OCI-LY1 (cell line): ENCODE results near the gene NPHS2.
"Not testable (repeated sequence)": the region's sequence is repeated elsewhere in the genome, so short reads cannot be mapped to it uniquely, and the experiment has no call there.

ENCODE experiments used
- H2AFZ ChIP-seq: fragments of 200-600 bp; sonication (generic), shearing (Covaris generic); 2 replicates; pipeline ENCODE4 v1.6.0; 2014; ENCODE audit warnings: antibody characterized with exemption, mild to moderate bottlenecking, low read length
- H3F3A ChIP-seq: fragments of 200-600 bp; sonication (generic), shearing (Covaris generic); 2 replicates; pipeline ENCODE4 v1.6.0; 2014; ENCODE audit warnings: mild to moderate bottlenecking, antibody characterized with exemption, low read length, moderate library complexity; ENCODE audit not compliant: insufficient read depth
- H3K27ac ChIP-seq: fragments of 200-600 bp; sonication (generic); 2 replicates; pipeline ENCODE4 v1.5.1; 2014; ENCODE audit warnings: low read length, mixed run types, mild to moderate bottlenecking, low read depth; ENCODE audit not compliant: poor library complexity, severe bottlenecking
- H3K27me3 ChIP-seq: fragments of 200-600 bp; sonication (generic); 2 replicates; pipeline ENCODE4 v1.6.0; 2014; ENCODE audit warnings: antibody characterized with exemption, mild to moderate bottlenecking, low read length, moderate library complexity; ENCODE audit not compliant: insufficient read depth
- H3K36me3 ChIP-seq: fragments of 200-600 bp; sonication (generic); 2 replicates; pipeline ENCODE4 v1.6.1; 2014; ENCODE audit warnings: mild to moderate bottlenecking, antibody characterized with exemption, low read length, moderate library complexity, mixed read lengths; ENCODE audit not compliant: insufficient read depth
- H3K4me1 ChIP-seq: fragments of 200-600 bp; sonication (generic); 2 replicates; pipeline ENCODE4 v1.5.1; 2014; ENCODE audit warnings: mild to moderate bottlenecking, low read length, moderate library complexity; ENCODE audit not compliant: insufficient read depth, severe bottlenecking
- H3K4me2 ChIP-seq: fragments of 200-600 bp; sonication (generic), shearing (Covaris generic); 2 replicates; pipeline ENCODE4 v1.6.1; 2014; ENCODE audit warnings: low read length
- H3K4me3 ChIP-seq: fragments of 200-600 bp; sonication (generic); 2 replicates; pipeline ENCODE4 v1.5.1; 2014; ENCODE audit warnings: low read length, low read depth, mild to moderate bottlenecking, mixed read lengths; ENCODE audit not compliant: poor library complexity, severe bottlenecking
- H3K79me2 ChIP-seq: fragments of 200-600 bp; shearing (Covaris generic); 2 replicates; pipeline ENCODE4 v1.6.1; 2016; ENCODE audit warnings: mixed run types, low read length, mixed read lengths; ENCODE audit not compliant: insufficient read depth
- H3K9ac ChIP-seq: fragments of 200-600 bp; sonication (generic), shearing (Covaris generic); 2 replicates; pipeline ENCODE4 v1.6.1; 2014; ENCODE audit warnings: mild to moderate bottlenecking, low read length, mixed read lengths
- H3K9me2 ChIP-seq: fragments of 200-600 bp; sonication (generic), shearing (Covaris generic); 2 replicates; pipeline ENCODE4 v1.6.1; 2014; ENCODE audit warnings: low read depth, mild to moderate bottlenecking, low read length, mixed read lengths
- H3K9me3 ChIP-seq: fragments of 200-600 bp; shearing (Covaris generic); 2 replicates; pipeline ENCODE4 v1.6.1; 2014; ENCODE audit warnings: low read length, mixed read lengths
- H4K20me1 ChIP-seq: fragments of 200-600 bp; sonication (generic), shearing (Covaris generic); 2 replicates; pipeline ENCODE4 v1.6.0; 2016; ENCODE audit warnings: mild to moderate bottlenecking, low read length; ENCODE audit not compliant: insufficient read depth
- CTCF ChIP-seq: fragments of 200-600 bp; sonication (generic), shearing (Covaris generic); IDR thresholded peaks from 2 replicates; pipeline ENCODE4 v1.5.1; 2017; ENCODE audit warnings: mild to moderate bottlenecking, antibody characterized with exemption, low read length, moderate library complexity, mixed read lengths
- EZH2 ChIP-seq: fragments of 200-600 bp; sonication (generic), shearing (Covaris generic); IDR thresholded peaks from 2 replicates; pipeline ENCODE4 v1.8.0; 2017; ENCODE audit warnings: borderline replicate concordance, mixed run types, mild to moderate bottlenecking, antibody characterized with exemption, low read length, moderate library complexity, mixed read lengths

NPHS2 gene

DNA sequence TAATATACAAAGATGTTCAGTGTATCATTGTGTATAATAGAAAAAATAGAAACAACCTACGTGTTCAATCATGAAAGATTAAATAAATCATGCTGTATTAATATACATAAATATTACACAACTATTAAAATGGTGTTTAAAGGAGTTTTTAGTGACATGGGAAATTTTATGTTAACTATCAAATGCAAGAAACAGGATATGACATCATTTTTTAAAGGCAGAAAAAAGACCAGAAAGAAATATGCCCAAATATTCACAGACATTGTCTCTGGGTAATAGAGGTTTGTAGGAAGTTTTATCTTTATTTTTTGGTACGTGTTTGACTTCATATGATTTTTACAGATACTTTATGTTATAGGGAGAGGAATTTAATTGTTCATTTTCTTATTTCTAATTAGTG lies 34.0 kb downstream of the NPHS2 start:
- Histone ChIP-seq H3K36me3 (no peaks in the 10 kb centered on the region), H3K4me3 (no peak overlapping the region), H3K27me3 (no peaks in the 10 kb centered on the region), H3K9me2 (no peaks in the 10 kb centered on the region), H3K4me1 (no peaks in the 10 kb centered on the region), H3K9ac (no peak overlapping the region), H3K4me2 (no peak overlapping the region), H2AFZ (no peak overlapping the region), H3F3A (no peaks in the 10 kb centered on the region), H3K9me3 (no peaks in the 10 kb centered on the region), H3K79me2 (no peaks in the 10 kb centered on the region), H4K20me1 (no peaks in the 10 kb centered on the region), H3K27ac (no peak overlapping the region)
- no peak for TF ChIP-seq CTCF
- TF ChIP-seq EZH2 = no peak

DNA sequence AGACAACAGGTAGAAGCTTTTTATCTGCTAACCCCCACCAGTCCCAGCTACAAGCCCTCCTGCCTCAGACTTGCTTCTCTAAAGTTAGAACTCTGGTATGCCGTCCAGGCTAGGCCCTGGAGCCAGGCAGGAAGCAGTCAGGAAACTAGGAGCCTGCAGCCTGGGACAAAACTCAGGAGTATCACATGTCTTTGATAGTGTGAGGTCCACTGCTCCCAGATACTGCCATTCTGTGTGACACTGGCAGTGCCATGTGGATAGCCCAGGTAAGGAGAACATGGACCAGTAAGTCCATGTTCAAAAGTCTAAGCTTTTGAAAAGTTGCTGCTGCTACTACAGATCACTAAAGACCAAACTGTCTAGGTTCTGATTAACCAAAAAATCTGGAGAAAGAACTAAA lies 45.4 kb downstream of the NPHS2 start:
- Histone ChIP-seq H3F3A (no peaks in the 10 kb centered on the region), H3K9ac (no peak overlapping the region), H3K4me3 (no peak overlapping the region), H3K79me2 (no peaks in the 10 kb centered on the region), H3K9me2 (no peaks in the 10 kb centered on the region), H3K9me3 (no peaks in the 10 kb centered on the region), H2AFZ (no peak overlapping the region), H3K4me2 (no peak overlapping the region), H4K20me1 (no peaks in the 10 kb centered on the region), H3K4me1 (no peaks in the 10 kb centered on the region), H3K36me3 (no peaks in the 10 kb centered on the region), H3K27ac (no peak overlapping the region), H3K27me3 (no peaks in the 10 kb centered on the region)
- no peak for TF ChIP-seq CTCF
- TF ChIP-seq EZH2 = no peak

DNA sequence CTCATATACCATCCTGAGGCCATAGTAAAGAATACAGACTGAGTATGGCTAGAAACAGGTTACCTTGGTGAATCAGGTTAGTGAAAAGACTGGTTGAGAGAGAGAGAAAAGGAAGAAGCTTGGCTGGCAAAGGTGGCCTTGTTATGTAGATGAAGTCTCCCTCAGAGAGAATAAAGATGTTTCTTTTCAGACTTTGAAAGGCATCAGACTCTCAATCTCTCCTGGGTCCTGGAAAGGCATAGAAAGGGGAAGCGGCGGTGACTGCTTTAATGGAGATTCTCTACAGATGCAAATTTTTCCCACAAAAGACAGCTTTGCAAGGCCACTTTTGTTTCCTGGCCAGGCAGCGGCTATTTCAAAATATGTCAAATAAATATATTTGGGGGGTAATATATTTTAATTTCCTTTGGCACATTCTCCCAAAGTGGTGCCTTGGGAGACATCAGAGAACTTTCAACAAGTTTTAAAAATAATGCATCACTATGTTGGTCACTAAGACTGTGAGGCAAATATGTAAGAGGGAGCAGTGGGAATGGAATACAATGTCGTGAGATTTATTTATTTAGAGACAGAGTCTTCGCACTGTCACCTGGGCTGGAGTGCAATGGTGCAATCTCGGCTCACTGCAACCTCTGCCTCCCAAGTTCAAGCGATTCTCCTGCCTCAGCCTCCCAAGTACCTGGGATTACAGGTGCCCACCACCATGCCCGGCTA lies 46.1 kb downstream of the NPHS2 start:
- no peaks in the 10 kb centered on the region for H3K27me3 ChIP-seq
- H3K9ac ChIP-seq = no peak overlapping the region
- no peak overlapping the region for H3K4me2 ChIP-seq
- no peaks in the 10 kb centered on the region for H4K20me1 ChIP-seq
- no peak overlapping the region for H3K4me3 ChIP-seq
- no peaks in the 10 kb centered on the region for H3K9me2 ChIP-seq
- no peak overlapping the region for H2AFZ ChIP-seq
- TF ChIP-seq CTCF = no peak
- no peak for TF ChIP-seq EZH2
- no peaks in the 10 kb centered on the region for H3K4me1 ChIP-seq
- H3K9me3 ChIP-seq = no peaks in the 10 kb centered on the region
- H3F3A ChIP-seq = no peaks in the 10 kb centered on the region
- no peak overlapping the region for H3K27ac ChIP-seq
- no peaks in the 10 kb centered on the region for H3K36me3 ChIP-seq
- H3K79me2 ChIP-seq = no peaks in the 10 kb centered on the region

DNA sequence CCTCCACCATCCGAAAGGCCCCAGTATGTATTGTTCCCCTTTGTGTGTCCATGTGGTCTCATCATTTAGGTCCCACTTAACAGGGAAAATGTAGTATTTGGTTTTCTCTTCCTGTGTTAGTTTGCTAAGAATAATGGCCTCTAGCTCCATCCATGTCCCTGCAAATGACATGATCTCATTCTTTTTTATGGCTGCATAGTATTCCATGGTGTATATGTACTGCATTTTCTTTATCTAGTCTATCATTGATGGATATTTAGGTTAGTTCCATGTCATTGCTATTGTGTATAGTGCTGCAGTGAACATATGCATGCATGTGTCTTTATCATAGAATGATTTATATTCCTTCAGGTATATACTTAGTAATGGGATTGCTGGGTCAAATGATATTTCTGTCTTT lies 57.2 kb downstream of the NPHS2 start:
- H3K27me3 ChIP-seq, H3K79me2 ChIP-seq, H3K9me2 ChIP-seq, H3K4me2 ChIP-seq, H3K4me1 ChIP-seq, H3F3A ChIP-seq, H4K20me1 ChIP-seq, H3K9me3 ChIP-seq, H3K36me3 ChIP-seq, H3K4me3 ChIP-seq, H3K9ac ChIP-seq, H2AFZ ChIP-seq, H3K27ac ChIP-seq: not testable (repeated sequence)
